Parathyroid adenoma (tissue), 2 donors: ENCODE measurements around the gene FLNB.

ENCODE experiments used
- H2AFZ ChIP-seq: fragments of 300-600 bp; sonication (generic); one replicate; pipeline ENCODE4 v1.7.0; 2017; ENCODE audit warnings: antibody characterized with exemption, mild to moderate bottlenecking
- H3K27ac ChIP-seq: fragments of 300-600 bp; sonication (generic); one replicate; pipeline ENCODE4 v1.7.0; 2017
- H3K27me3 ChIP-seq: fragments of 300-600 bp; sonication (generic); one replicate; pipeline ENCODE4 v1.7.0; 2017; ENCODE audit warnings: low read length; ENCODE audit not compliant: control insufficient read depth, insufficient read depth
- H3K36me3 ChIP-seq: fragments of 300-600 bp; sonication (generic); one replicate; pipeline ENCODE4 v1.7.0; 2017; ENCODE audit warnings: low read length; ENCODE audit not compliant: control insufficient read depth, insufficient read depth
- H3K4me1 ChIP-seq: fragments of 300-600 bp; sonication (generic); one replicate; pipeline ENCODE4 v1.7.0; 2017; ENCODE audit warnings: control low read depth
- H3K4me2 ChIP-seq: fragments of 300-600 bp; sonication (generic); one replicate; pipeline ENCODE4 v1.7.0; 2017; ENCODE audit warnings: low read length
- H3K4me3 ChIP-seq: fragments of 300-600 bp; sonication (generic); one replicate; pipeline ENCODE4 v1.7.0; 2017; ENCODE audit warnings: low read depth, low read length
- H3K79me2 ChIP-seq: fragments of 300-600 bp; sonication (generic); one replicate; pipeline ENCODE4 v1.7.0; 2017; ENCODE audit warnings: control low read depth
- H3K9ac ChIP-seq: fragments of 300-600 bp; sonication (generic); one replicate; pipeline ENCODE4 v1.7.0; 2017; ENCODE audit warnings: mild to moderate bottlenecking
- H3K9me3 ChIP-seq: fragments of 300-600 bp; sonication (generic); one replicate; pipeline ENCODE4 v1.7.0; 2017; ENCODE audit warnings: low read length; ENCODE audit not compliant: control insufficient read depth
- TF ChIP-seq, protein P1 (sequence below): fragments of 300-600 bp; sonication (generic); IDR thresholded peaks from one replicate; pipeline ENCODE4 v1.7.0; 2017; ENCODE audit warnings: antibody characterized with exemption, mild to moderate bottlenecking
- donor health status: primary hyperparathyroidism.

Gene FLNB

DNA sequence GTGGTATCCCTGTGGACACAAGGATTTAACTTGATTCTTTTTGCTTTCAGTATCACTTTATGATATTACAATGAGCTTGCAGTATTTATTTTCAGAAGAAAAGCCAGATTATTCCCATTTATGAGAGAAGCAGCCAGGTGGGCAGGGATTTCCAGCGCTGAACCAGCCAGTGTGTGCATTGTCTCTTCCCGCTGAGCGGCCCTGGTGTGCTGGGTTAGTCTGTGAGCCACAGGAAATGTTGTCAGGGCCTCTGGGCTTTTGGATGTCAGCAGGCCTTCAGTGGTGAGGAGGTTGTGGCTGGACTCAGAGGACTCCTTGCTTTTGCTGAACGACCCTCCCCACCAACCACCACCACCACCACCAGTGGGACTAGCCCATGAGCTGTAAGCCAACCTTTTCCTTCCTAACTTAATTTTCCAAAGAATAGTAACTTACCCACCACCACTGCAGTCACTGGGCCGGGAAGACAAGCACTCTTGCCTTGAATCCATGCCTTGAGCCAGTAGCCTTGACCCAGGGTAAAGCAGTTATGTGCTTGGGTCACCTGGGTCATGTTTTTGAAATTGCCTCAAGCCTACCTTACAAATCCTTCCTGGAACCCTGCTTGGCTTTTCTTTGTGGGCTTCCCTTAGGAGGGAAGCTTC lies 33.1 kb downstream of the FLNB start:
- H3K4me1 ChIP-seq = peaks cover 17% of the 10 kb centered on the region

DNA sequence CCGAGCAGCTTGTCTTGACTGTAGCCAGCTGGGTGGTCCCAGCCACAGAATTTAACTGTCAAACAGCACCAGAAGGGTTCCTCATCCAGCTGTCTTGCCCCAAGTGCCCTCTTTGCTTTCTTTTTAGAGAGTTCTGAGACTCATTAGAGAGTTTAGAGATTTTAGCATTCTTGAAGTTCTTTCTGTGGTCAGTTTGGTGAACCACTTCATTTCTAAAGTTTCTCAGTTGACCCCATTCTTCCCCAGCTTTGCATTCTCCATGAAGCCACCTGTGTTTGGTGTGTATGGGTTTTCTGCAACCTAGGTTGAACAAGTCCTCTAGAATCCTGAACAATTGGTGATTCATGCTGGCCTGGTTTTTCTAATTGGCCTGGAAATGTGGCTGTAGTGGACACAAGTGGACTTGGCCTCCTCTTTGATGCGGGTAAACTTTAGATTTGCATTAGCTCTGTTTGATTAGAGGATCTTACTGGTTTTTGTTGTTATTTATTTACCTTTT lies 33.7 kb downstream of the FLNB start:
- Histone ChIP-seq H3K4me2 (no peak overlapping the region), H3K79me2 (peaks cover 22% of the 10 kb centered on the region), H3K9ac (no peak overlapping the region), H3K27me3 (no peaks in the 10 kb centered on the region), H3K36me3 (no peaks in the 10 kb centered on the region), H2AFZ (no peak overlapping the region), H3K9me3 (no peaks in the 10 kb centered on the region), H3K4me1 (peaks cover 11% of the 10 kb centered on the region), H3K27ac (no peak overlapping the region), H3K4me3 (no peak overlapping the region)
- TF ChIP-seq, protein P1, sequence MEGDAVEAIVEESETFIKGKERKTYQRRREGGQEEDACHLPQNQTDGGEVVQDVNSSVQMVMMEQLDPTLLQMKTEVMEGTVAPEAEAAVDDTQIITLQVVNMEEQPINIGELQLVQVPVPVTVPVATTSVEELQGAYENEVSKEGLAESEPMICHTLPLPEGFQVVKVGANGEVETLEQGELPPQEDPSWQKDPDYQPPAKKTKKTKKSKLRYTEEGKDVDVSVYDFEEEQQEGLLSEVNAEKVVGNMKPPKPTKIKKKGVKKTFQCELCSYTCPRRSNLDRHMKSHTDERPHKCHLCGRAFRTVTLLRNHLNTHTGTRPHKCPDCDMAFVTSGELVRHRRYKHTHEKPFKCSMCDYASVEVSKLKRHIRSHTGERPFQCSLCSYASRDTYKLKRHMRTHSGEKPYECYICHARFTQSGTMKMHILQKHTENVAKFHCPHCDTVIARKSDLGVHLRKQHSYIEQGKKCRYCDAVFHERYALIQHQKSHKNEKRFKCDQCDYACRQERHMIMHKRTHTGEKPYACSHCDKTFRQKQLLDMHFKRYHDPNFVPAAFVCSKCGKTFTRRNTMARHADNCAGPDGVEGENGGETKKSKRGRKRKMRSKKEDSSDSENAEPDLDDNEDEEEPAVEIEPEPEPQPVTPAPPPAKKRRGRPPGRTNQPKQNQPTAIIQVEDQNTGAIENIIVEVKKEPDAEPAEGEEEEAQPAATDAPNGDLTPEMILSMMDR = no peak

More for the DNA sequence above, 33.1 kb downstream of the FLNB start:
- Histone ChIP-seq H3K79me2 (peaks cover 22% of the 10 kb centered on the region), H3K36me3 (no peaks in the 10 kb centered on the region), H3K9me3 (no peaks in the 10 kb centered on the region), H3K4me3 (no peak overlapping the region), H2AFZ (no peak overlapping the region), H3K27me3 (no peaks in the 10 kb centered on the region), H3K4me2 (no peak overlapping the region), H3K27ac (no peak overlapping the region), H3K9ac (no peak overlapping the region)
- TF ChIP-seq, protein P1 = no peak

DNA sequence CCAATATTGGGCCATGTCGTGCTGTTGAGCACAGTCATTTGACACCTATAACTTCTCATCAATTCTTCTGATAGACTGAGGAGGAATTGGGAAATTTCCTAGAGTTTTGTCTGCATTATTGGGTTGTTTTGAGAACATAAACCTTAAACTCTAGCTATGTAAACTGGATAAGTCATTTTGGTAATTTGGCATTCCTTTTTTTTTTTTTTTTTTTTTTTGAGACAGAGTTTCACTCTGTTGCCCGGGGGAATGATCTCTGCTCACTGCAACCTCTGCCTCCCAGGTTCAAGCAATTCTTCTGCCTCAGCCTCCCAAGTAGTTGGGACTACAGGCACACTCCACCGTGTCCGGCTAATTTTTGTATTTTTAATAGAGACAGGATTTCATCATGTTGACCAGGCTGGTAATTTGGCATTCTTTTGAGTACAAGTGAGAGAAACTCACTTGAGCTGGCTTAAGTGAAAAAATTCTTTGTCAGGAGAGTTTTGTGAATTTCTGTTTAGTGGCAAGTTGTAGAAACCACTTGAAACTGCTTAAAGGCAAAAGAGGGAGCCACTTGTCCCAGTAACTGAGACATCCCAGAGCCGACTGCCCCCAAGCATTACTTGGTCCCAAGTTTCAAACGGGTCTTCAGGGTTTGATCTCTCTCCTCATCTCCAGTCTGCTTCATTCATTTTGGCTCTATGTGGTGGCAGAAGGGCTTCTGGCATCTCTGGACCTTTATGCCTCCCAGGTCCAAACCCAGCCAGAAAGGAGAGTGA lies 34.9 kb downstream of the FLNB start:
- Histone ChIP-seq H3K4me3 (no peak overlapping the region), H3K27ac (no peak overlapping the region), H3K4me1 (peaks cover 5% of the 10 kb centered on the region), H3K36me3 (no peaks in the 10 kb centered on the region), H3K27me3 (no peaks in the 10 kb centered on the region), H3K79me2 (peaks cover 18% of the 10 kb centered on the region), H3K4me2 (no peak overlapping the region), H3K9me3 (no peaks in the 10 kb centered on the region), H2AFZ (no peak overlapping the region), H3K9ac (no peak overlapping the region)
- TF ChIP-seq, protein P1 = no peak

DNA sequence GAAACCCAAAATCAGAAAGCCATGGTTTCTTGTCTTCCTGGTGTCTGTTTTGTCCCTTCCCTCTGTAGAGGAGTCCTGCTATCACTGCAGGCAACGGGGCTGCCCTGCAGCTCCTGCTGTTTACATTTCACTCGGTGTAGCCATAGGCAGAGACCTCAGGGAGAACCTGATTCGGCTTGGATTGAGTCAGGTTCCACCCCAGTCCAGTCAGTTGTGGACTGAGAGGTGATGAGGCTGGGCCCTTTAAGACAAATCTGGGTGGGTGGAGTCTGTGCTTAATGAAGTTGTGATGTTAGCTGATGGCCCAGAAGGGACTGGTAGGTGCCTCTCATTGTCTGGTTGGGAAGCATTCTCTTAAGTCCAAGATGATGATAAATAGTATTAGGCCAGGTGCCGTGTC lies 35.7 kb downstream of the FLNB start:
- Histone ChIP-seq H2AFZ (no peak overlapping the region), H3K79me2 (peaks cover 21% of the 10 kb centered on the region), H3K4me1 (peaks cover 10% of the 10 kb centered on the region), H3K4me3 (no peak overlapping the region), H3K9ac (no peak overlapping the region), H3K27ac (no peak overlapping the region), H3K27me3 (no peaks in the 10 kb centered on the region), H3K36me3 (no peaks in the 10 kb centered on the region), H3K4me2 (no peak overlapping the region), H3K9me3 (no peaks in the 10 kb centered on the region)
- TF ChIP-seq, protein P1 = no peak
